GM12872 (cell line): ENCODE measurements around the gene CEP57L1.
A peak's percentile ranks its signal among the peaks of the same experiment; 100 is the strongest.

Experiments
- TF ChIP-seq, protein P1 (sequence below): IDR thresholded peaks from 3 replicates; pipeline ENCODE4 v1.5.1; 2011; ENCODE audit warnings: low read depth, mild to moderate bottlenecking, low read length, moderate library complexity; ENCODE audit not compliant: insufficient read depth

CEP57L1 gene

DNA sequence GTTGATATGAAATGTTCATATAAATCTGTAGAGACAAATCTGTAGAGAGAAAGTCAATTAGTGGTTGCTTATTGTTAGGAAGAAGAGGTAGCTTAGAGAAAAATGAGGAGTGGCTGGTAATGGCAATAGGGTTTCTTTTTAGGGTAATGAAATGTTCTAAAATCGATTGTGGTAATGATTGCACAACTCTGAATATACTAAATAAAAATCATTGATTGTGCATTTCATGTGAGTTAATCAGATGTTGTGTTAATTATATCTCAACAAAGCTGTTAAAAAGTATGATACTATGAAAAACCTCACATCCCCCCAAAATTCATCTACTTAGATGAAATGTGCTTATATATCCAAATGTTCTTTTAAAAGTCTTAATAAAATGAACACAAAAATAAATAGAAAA is 84.2 kb downstream of the CEP57L1 start:
- TF ChIP-seq, protein P1, sequence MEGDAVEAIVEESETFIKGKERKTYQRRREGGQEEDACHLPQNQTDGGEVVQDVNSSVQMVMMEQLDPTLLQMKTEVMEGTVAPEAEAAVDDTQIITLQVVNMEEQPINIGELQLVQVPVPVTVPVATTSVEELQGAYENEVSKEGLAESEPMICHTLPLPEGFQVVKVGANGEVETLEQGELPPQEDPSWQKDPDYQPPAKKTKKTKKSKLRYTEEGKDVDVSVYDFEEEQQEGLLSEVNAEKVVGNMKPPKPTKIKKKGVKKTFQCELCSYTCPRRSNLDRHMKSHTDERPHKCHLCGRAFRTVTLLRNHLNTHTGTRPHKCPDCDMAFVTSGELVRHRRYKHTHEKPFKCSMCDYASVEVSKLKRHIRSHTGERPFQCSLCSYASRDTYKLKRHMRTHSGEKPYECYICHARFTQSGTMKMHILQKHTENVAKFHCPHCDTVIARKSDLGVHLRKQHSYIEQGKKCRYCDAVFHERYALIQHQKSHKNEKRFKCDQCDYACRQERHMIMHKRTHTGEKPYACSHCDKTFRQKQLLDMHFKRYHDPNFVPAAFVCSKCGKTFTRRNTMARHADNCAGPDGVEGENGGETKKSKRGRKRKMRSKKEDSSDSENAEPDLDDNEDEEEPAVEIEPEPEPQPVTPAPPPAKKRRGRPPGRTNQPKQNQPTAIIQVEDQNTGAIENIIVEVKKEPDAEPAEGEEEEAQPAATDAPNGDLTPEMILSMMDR = no peak

DNA sequence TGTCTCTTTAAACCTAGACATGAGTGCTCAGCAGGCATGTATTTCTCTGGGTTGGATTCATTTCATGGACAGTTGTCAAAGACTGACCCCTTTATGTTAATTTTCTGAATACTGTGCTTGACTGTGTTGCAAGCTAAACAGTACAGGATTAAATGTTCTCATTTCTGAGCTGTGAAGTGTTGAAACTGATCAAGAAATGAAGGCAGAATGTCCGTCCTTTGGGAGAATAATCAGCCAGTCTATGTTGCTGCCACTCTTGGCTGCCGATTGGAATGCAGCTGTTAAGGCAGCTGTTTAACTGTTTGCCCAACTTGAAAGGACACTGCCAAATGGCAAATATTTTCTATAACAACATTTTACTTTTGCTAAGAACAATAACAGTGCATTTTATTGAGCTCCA is 87.3 kb downstream of the CEP57L1 start:
- TF ChIP-seq, protein P1 = no peak

DNA sequence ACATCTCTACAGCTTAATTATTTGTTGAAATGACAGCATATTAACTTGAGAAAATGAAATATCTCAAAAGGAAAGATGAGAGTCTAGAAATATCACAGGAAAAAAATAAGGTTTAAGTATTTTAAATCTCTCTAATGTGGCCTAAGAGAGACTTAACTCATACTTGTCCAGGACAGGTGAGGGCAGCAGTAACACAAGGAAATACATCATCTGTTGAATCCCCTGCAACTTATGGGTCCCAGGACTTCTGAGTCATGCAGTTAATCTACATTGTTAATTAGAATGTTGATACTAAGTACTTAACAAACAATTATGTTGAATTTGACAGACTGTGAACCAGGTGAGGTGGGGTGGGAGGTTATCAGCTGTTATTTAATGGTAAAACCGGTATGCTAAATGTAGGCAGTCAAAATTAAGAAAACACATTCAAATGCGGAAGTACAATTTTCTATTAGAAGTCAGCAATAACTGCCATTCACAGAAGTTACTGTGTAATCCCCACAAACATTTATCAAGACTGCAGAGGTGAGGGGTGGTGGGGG is 87.9 kb downstream of the CEP57L1 start:
- TF ChIP-seq, protein P1 = no peak

DNA sequence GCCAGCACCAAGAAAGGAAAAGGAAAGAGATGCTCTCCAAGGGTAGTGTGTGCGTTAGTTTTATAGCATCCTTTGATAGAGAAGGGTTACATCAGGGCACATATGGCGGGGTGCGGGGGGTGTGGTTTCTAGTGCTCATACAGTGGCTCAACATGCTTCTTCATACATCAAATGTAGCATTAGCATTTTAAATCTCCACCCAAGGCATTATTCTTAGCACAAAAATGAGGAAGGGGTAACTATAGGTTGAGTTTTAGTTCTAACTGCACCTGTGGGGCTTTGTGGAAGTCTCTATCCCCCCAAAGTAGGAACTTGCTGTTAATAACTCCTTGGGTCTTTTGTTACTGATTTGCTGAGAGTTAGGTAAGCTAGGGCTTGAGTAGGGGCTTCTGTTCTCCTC is 89.3 kb downstream of the CEP57L1 start:
- TF ChIP-seq, protein P1 = no peak

DNA sequence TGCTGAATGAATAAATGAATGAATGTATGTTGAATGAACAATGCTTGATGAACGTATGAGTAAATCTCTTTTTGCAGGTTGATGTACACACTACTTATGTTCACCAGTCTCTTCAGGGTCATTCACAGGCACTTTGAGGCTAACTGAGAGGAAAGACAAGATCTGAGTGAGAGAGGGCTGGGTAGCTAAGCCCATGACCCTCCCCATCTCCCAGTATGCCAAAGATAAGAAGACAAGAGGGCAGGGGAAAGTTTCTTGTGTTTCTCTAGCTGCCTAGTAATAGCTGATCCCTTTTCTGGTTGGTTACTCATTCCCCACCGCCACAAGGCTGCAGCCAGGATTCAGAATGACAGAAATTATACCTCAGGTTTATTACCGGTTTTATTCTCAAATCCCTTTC is 90.7 kb downstream of the CEP57L1 start:
- TF ChIP-seq, protein P1 = no peak

DNA sequence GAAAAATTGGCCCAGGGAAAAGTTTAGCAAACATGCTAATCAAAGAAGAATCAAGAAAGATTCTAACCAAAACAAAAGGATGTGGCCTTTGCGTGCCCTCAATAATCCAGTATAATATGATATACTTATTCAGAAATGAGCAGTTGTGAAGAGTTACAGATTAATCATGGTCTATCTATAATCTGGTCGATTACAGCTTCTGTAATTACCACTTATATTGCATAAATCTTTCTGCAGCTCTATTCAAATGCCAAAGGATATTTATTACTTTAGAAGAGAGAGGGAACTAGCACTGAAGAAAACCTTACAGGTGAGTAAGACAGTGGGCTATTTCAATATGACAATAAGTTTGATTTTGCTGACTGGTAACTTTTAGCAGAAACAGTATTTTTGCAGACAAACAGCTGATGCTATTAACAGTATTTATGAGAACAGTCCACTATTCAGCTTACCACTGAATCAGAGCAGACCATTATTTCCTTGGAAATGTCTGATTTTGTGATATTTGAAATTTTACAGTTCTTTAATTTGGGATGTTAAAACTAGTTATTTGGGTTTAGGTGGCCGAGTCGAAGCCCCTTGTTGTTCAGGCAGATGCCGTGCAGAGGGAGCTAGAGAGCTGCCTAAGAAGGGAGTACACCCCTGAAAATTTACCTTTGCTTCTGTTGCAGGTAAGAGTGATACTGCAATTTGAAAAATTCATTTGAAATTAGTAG is 92.2 kb downstream of the CEP57L1 start:
- TF ChIP-seq, protein P1 = peak; percentile 91

DNA sequence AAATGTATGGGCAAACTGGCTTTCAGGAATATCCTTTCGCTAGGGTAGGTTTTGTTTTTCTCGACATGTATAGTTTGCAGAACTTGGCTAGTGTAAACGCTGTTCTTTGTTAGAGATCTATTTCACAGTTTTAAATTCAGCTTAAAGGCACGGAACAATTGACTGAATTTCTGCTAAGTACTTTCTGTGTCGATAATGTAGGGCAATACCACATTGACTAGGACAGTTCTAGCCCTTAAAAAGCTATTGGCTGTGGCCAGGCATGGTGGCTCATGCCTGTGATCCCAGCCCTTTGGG is 92.8 kb downstream of the CEP57L1 start:
- TF ChIP-seq, protein P1 = no peak
